Measurements from ENCODE around the gene TECPR2.

TECPR2 gene

DNA sequence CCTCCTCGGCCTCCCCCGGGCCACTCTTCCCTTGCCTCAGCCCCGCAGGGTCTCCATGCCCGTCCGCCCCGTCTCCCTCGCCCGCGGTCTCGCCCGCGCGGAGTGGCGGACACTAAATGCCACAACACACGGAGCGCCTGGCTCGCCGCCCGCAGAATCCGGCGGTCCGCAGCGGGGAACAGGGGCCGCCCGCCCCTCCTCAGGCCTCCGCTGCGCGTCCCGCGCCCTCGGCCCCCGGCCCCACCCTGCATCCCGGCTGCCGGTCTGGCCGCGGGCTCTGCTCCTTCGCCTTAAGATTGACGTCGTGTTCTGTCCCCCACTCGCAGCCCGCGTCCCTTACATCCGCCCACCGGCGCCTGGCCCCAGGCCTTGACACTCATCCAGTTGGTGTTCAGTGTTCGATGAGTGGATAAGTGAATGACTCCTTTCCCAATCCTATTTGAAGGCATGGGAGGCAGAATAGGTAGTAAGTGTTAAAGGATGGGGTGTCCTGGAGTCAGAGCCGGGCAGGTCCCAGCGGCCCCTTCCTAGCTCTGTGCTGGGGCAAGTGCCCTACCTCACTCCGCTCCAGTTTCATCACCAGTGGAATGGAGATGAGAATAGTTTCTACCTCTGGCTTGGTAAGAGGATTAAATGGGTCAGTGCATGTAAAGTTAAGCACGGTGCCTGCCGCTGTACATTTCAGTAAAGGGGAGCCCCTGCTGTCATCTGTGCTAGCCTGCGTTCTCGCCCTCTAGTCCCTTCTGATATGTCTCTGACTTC lies 622 bp downstream of the TECPR2 start:
- Mint-ChIP-seq H3K27me3 (no peaks in the 10 kb centered on the region), H3K4me3 (no peak overlapping the region), H3K27ac (ENCODE audit: low read depth) (peak overlapping the region; percentile 88), H3K4me1 (peaks cover 30% of the 10 kb centered on the region), H3K36me3 (ENCODE audit: insufficient read depth) (peaks cover 12% of the 10 kb centered on the region), H3K9me3 (no peaks in the 10 kb centered on the region)
- DNase-seq (ENCODE audit: low spot score in 2 of 2) (peak in 1 of 2 donors; percentile 22), ATAC-seq (replicated peaks; ENCODE audit: extremely low read depth, poor library complexity, severe bottlenecking) (peak; percentile 21)

DNA sequence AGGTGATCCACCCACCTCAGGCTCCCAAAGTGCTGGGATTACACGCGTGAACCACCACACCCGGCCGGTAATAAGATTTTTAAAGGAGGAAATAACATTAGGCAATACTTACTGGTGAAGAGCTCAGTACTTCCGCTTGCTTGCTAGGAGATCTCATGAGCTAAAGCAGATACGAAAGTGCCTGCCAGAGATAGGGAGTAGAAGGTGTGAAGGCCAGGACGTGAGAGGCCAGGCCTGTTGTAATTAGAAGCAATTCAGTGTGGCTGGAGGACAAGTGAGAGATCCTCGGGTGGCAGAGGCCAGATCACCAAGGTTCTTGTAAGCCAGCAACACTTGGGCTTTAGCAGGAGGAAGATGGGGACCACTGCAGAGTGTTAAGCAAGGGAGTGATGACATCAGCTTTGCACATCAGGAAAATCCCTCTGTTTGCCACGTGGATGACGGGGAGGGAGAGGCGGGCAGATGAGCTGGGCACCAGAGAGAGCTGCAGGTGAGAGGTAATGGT lies 7.6 kb downstream of the TECPR2 start:
- H3K27me3 Mint-ChIP-seq: no peaks in the 10 kb centered on the region
- H3K4me1 Mint-ChIP-seq: peaks cover 25% of the 10 kb centered on the region
- no peaks in the 10 kb centered on the region for H3K9me3 Mint-ChIP-seq
- H3K27ac Mint-ChIP-seq (ENCODE audit: low read depth): peak overlapping the region; percentile 4
- no peak overlapping the region for H3K4me3 Mint-ChIP-seq
- peaks cover 2% of the 10 kb centered on the region for H3K36me3 Mint-ChIP-seq (ENCODE audit: insufficient read depth)
- no peak for DNase-seq (ENCODE audit: low spot score in 2 of 2)
- no peak for ATAC-seq (replicated peaks; ENCODE audit: extremely low read depth, poor library complexity, severe bottlenecking)

DNA sequence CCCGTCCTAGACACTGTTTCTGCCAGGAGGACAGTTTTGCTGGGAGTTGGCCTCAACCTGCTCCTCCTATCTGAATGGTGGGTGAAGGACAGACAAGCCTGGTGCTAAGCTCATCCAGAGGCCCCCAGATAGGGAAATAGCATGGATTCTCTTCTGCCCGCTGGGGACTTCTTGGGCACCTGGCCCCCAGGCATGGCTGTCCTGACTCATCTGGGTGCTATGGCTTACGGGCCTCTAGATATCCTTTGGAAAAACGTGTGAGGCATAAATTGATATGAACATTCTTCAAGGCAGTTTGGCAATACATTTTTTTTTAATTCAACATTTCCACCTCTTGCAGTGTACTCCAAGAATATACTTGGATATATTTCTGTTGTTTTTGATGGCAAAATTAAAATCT lies 8.6 kb downstream of the TECPR2 start:
- H3K4me1 Mint-ChIP-seq: peaks cover 26% of the 10 kb centered on the region
- DNase-seq (ENCODE audit: low spot score in 2 of 2) (no peak), ATAC-seq (replicated peaks; ENCODE audit: extremely low read depth, poor library complexity, severe bottlenecking) (no peak)
- H3K36me3 Mint-ChIP-seq (ENCODE audit: insufficient read depth): peaks cover 2% of the 10 kb centered on the region
- H3K4me3 Mint-ChIP-seq: no peak overlapping the region
- H3K27me3 Mint-ChIP-seq: no peaks in the 10 kb centered on the region
- H3K9me3 Mint-ChIP-seq: no peaks in the 10 kb centered on the region
- H3K27ac Mint-ChIP-seq (ENCODE audit: low read depth): no peak overlapping the region

DNA sequence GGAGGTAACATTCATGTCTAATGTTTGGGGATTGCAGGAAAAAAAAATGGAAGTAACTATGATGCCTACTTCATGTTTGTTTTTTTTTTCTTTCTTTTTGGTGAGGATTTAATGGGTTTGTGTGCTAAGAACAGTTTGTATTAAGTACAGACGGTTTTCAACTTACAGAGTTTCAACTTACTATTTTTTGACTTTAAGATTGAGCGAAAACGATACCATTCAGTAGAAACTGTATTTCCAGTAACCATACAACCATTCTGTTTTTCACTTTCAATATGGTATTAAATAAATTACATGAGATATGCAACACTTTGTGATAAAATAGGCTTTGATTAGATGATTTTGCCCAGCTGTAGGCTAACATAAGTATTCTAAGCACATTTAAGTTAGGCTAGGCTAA lies 10.4 kb downstream of the TECPR2 start:
- ATAC-seq (replicated peaks; ENCODE audit: extremely low read depth, poor library complexity, severe bottlenecking): no peak
- H3K36me3 Mint-ChIP-seq (ENCODE audit: insufficient read depth): peaks cover 6% of the 10 kb centered on the region

DNA sequence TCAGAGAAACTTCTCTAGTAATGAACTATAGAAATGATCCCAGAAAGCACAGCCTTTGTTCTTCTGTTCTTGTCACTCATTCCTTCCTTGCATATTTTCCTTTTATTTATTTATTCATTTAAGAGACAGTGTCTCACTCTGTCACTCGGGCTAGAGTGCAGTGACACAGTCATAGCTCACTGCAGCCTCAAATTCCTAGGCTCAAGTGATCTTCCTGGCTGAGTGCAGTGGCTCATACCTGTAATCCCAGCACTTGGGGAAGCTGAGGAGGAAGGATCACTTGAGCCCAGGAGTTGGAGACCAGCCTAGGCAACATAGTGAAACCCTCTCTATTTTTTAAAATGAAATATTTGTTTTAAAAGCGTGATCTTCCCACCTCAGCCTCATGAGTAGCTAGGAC lies 11.5 kb downstream of the TECPR2 start:
- H3K27me3 Mint-ChIP-seq: no peaks in the 10 kb centered on the region
- no peak overlapping the region for H3K27ac Mint-ChIP-seq (ENCODE audit: low read depth)

More for the DNA sequence above, 10.4 kb downstream of the TECPR2 start:
- no peaks in the 10 kb centered on the region for H3K27me3 Mint-ChIP-seq
- H3K9me3 Mint-ChIP-seq: no peaks in the 10 kb centered on the region
- DNase-seq (ENCODE audit: low spot score in 2 of 2): no peak
- H3K27ac Mint-ChIP-seq (ENCODE audit: low read depth): no peak overlapping the region
- peaks cover 18% of the 10 kb centered on the region for H3K4me1 Mint-ChIP-seq
- H3K4me3 Mint-ChIP-seq: no peak overlapping the region

DNA sequence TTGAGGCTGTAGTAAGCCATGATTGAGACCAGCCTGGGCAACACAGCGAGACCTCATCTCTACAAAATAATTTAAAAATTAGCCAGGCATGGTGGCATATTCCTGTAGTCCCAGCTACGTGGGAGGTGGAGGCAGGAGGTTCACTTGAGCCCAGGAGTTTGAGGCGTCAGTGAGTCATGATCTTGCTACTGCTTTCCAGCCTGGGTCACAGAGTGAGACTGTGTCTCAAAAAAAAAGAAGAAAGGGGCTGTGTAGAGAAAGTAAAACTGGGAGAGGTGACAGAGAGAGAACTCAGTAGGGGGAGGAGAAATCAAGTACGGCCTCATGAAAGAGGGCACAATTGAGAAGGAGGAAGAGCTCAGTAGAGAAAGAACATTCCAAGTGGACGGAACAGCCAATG lies 12.4 kb downstream of the TECPR2 start:
- no peak overlapping the region for H3K4me3 Mint-ChIP-seq
- H3K36me3 Mint-ChIP-seq (ENCODE audit: insufficient read depth): peaks cover 9% of the 10 kb centered on the region
- H3K9me3 Mint-ChIP-seq: no peaks in the 10 kb centered on the region
- H3K4me1 Mint-ChIP-seq: peaks cover 17% of the 10 kb centered on the region
- H3K27me3 Mint-ChIP-seq: no peaks in the 10 kb centered on the region
- no peak for DNase-seq (ENCODE audit: low spot score in 2 of 2)
- no peak overlapping the region for H3K27ac Mint-ChIP-seq (ENCODE audit: low read depth)
- ATAC-seq (replicated peaks; ENCODE audit: extremely low read depth, poor library complexity, severe bottlenecking): no peak

More for the DNA sequence above, 11.5 kb downstream of the TECPR2 start:
- peaks cover 18% of the 10 kb centered on the region for H3K4me1 Mint-ChIP-seq
- ATAC-seq (replicated peaks; ENCODE audit: extremely low read depth, poor library complexity, severe bottlenecking) (no peak), DNase-seq (ENCODE audit: low spot score in 2 of 2) (no peak)
- peaks cover 8% of the 10 kb centered on the region for H3K36me3 Mint-ChIP-seq (ENCODE audit: insufficient read depth)
- H3K4me3 Mint-ChIP-seq: no peak overlapping the region
- H3K9me3 Mint-ChIP-seq: no peaks in the 10 kb centered on the region

DNA sequence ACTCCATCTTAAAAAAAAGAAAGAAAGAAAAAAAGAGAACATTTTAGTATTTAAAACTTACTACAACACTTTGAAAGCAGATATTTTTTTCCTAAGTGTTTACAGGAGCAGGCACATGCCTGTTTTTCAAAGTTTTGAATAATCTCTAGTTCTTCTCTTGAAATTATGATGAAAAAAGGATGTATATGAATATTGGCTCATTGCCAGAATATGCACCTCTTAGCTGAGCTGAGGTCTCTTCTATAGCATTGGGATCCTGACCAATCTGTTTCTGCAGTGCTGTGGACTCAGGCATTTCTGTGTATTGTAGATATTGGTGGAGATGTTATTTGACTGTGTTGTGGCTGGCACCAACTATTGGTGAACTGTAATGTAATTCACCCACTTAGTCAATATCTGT lies 15.0 kb downstream of the TECPR2 start:
- no peaks in the 10 kb centered on the region for H3K9me3 Mint-ChIP-seq

DNA sequence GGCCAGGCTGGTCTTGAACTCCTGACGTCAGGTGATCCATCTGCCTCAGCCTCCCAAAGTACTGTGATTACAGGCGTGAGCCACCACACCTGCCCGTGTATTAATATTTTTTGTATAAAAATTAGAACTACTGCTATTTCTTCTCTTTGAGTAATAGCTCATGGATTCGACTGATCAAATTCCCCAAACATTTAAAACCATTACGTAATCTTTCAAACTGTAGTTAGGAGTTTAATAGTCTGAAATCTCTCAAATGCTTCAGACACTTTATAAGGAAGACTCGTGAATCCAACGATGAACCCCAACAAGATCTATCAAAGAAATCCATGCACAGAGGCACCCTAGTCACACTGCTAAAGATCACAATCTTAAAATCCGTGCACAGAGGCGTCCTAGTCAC lies 16.1 kb downstream of the TECPR2 start:
- no peak overlapping the region for H3K27ac Mint-ChIP-seq (ENCODE audit: low read depth)
- DNase-seq (ENCODE audit: low spot score in 2 of 2): no peak
- H3K9me3 Mint-ChIP-seq: no peaks in the 10 kb centered on the region
- peaks cover 7% of the 10 kb centered on the region for H3K4me1 Mint-ChIP-seq
- no peak overlapping the region for H3K4me3 Mint-ChIP-seq
- no peaks in the 10 kb centered on the region for H3K27me3 Mint-ChIP-seq
- H3K36me3 Mint-ChIP-seq (ENCODE audit: insufficient read depth): peaks cover 15% of the 10 kb centered on the region
- no peak for ATAC-seq (replicated peaks; ENCODE audit: extremely low read depth, poor library complexity, severe bottlenecking)

More for the DNA sequence above, 15.0 kb downstream of the TECPR2 start:
- Mint-ChIP-seq H3K4me3 (no peak overlapping the region), H3K27me3 (no peaks in the 10 kb centered on the region), H3K4me1 (peaks cover 7% of the 10 kb centered on the region), H3K27ac (ENCODE audit: low read depth) (no peak overlapping the region), H3K36me3 (ENCODE audit: insufficient read depth) (peaks cover 13% of the 10 kb centered on the region)
- ATAC-seq (replicated peaks; ENCODE audit: extremely low read depth, poor library complexity, severe bottlenecking) (no peak), DNase-seq (ENCODE audit: low spot score in 2 of 2) (no peak)

DNA sequence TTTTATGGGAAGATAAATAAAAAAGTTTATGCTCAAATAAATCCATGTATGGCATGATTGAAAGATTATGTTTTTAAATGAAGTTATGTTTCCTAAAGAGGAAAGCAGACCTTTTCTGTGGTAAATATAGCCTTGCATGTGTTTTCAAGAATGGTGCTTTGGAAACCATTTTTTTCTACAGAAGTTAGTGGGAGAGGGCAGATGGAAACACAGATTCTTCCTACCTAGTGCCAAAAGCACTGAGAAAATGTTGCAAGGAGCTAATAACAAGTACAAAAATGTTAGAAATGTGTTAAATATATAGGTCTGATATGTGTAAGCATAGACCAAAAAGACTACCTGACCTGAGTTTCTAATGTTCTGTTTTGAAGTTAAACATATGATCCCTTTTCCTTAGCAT lies 24.3 kb downstream of the TECPR2 start:
- H3K9me3 Mint-ChIP-seq: no peaks in the 10 kb centered on the region
- peaks cover 3% of the 10 kb centered on the region for H3K36me3 Mint-ChIP-seq (ENCODE audit: insufficient read depth)
- DNase-seq (ENCODE audit: low spot score in 2 of 2): no peak
- no peak overlapping the region for H3K27ac Mint-ChIP-seq (ENCODE audit: low read depth)
- no peaks in the 10 kb centered on the region for H3K4me1 Mint-ChIP-seq
- no peaks in the 10 kb centered on the region for H3K27me3 Mint-ChIP-seq
- no peak overlapping the region for H3K4me3 Mint-ChIP-seq
- no peak for ATAC-seq (replicated peaks; ENCODE audit: extremely low read depth, poor library complexity, severe bottlenecking)

DNA sequence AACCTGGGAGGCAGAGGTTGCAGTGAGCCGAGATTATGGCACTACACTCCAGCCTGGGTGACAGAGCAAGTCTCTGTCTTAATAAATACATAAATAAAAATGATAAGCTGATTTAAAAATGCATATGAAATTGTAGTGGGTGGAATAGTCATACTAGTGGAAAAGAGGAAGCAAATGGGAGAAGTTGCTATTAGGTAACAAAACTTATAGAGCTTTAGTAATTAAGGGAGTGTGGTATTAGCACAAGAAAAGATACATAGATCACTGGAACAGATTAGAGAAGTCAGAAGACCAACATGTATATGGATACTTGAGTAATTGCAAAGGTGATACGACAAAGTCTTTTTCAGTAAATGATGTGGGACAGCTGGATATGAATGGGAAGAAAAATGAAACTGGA lies 26.5 kb downstream of the TECPR2 start:
- ATAC-seq (replicated peaks; ENCODE audit: extremely low read depth, poor library complexity, severe bottlenecking) (no peak), DNase-seq (ENCODE audit: low spot score in 2 of 2) (no peak)
- Mint-ChIP-seq H3K4me3 (no peak overlapping the region), H3K27ac (ENCODE audit: low read depth) (no peak overlapping the region), H3K36me3 (ENCODE audit: insufficient read depth) (no peaks in the 10 kb centered on the region), H3K27me3 (no peaks in the 10 kb centered on the region), H3K9me3 (no peaks in the 10 kb centered on the region), H3K4me1 (no peaks in the 10 kb centered on the region)

DNA sequence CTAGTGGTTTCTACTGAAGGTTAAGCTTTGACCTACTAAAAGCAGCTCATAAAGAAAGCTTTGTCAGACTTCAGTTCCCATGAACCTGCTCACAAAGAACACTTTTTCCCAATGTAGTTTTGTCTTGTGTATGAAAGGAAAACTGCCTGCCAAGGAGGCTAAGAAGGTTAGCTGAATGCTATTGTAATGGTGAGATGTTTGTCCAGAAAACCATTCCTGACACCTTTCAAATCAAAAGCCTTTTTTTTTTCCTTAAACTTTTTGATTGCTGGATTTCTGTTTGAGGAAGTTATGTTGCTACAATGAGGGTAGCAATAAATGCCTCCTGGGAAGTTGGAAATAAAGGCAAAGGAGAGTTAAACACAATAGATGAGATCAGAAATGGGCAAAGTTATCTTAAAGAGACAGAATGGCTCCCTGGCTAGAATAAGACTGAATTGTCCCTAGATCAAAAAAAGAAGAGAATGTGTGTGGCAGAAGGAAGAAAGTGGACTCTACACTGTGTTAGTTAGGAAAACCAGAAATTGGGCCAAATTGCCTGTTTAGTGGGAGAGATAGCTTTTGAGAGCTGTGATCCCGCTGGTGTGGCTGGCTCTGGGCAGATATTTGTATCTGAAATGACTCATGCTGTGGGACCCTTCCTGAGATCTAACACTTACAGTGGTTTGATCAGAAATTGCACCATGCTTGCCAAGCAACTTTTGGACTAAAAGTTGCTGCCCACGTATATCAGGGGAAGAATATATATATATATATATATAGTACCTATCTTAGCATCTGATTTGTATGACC lies 27.5 kb downstream of the TECPR2 start:
- Mint-ChIP-seq H3K27me3 (no peaks in the 10 kb centered on the region), H3K4me3 (no peak overlapping the region), H3K9me3 (no peaks in the 10 kb centered on the region), H3K4me1 (peaks cover 5% of the 10 kb centered on the region), H3K27ac (ENCODE audit: low read depth) (no peak overlapping the region), H3K36me3 (ENCODE audit: insufficient read depth) (no peaks in the 10 kb centered on the region)
- DNase-seq (ENCODE audit: low spot score in 2 of 2) (no peak), ATAC-seq (replicated peaks; ENCODE audit: extremely low read depth, poor library complexity, severe bottlenecking) (no peak)

DNA sequence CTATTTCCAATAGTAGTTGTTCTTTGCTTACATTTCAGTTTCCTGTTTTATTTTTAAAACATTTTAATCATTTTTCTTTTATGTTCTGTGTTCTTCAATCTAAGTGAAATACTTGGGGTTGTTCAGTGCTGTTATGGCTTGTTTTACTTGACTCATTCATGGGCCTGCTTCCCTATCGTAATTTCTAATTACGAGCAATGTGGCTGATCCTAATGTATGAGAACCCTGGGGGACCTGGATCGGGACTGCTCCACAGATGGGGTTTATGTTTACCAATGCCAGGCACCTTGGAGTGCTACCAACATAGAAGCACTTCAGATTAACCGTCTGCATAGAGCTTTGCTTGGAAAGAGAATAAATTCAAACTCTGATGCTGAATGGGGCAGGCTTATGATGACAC lies 29.8 kb downstream of the TECPR2 start:
- H3K27me3 Mint-ChIP-seq: no peaks in the 10 kb centered on the region
- no peak overlapping the region for H3K27ac Mint-ChIP-seq (ENCODE audit: low read depth)
- H3K4me1 Mint-ChIP-seq: peaks cover 5% of the 10 kb centered on the region
- H3K9me3 Mint-ChIP-seq: no peaks in the 10 kb centered on the region
- ATAC-seq (replicated peaks; ENCODE audit: extremely low read depth, poor library complexity, severe bottlenecking) (no peak), DNase-seq (ENCODE audit: low spot score in 2 of 2) (no peak)
- H3K4me3 Mint-ChIP-seq: no peak overlapping the region
- no peaks in the 10 kb centered on the region for H3K36me3 Mint-ChIP-seq (ENCODE audit: insufficient read depth)
